Panc1 (cell line): ENCODE data around the gene C15orf39. TPM values are rescaled to one million over a fixed set of nuclear protein-coding genes. Genes with fewer than 3 reads are reported as not detected.

Experiments
- ATAC-seq: fragments of 200-7000 bp; cut with Tn5 transposase; 2 replicates; pipeline ENCODE4 v1.9.1; 2020; ENCODE audit warnings: mild to moderate bottlenecking, moderate library complexity
- BruUV-seq: library from RNA; stranded (reverse); fragments of 400-500 nt; replicated peaks from 2 replicates; lab custom pipeline; 2021; lab: Mats Ljungman, UMichigan
- CTCF ChIA-PET: fragments of 300-600 bp; sonication (Branson Sonifier 250); formaldehyde crosslinking; loops from one replicate; lab custom pipeline; 2022; ENCODE audit warnings: antibody characterized with exemption; lab: Charles Lee
- POLR2A ChIA-PET: fragments of 300-600 bp; sonication (Branson Sonifier 250); formaldehyde crosslinking; loops from one replicate; lab custom pipeline; 2022; ENCODE audit warnings: antibody characterized with exemption; lab: Charles Lee
- DNase-seq: peaks from one replicate; pipeline ENCODE4 v3.0.0-alpha.2; 2010; ENCODE audit warnings: low read depth, low spot score
- H3K27ac ChIP-seq: 2 replicates; pipeline ENCODE4 v1.5.1; 2011; ENCODE audit warnings: mild to moderate bottlenecking, low read length, inconsistent platforms
- H3K27me3 ChIP-seq: fragments of 200-500 bp; sonication (Bioruptor generic); 2 replicates; pipeline ENCODE4 v1.6.0; 2014; ENCODE audit warnings: low read length, inconsistent platforms; ENCODE audit not compliant: control insufficient read depth, insufficient read depth
- H3K36me3 ChIP-seq: fragments of 200-500 bp; sonication (Bioruptor generic); 2 replicates; pipeline ENCODE4 v1.5.1; 2014; ENCODE audit warnings: inconsistent platforms, mild to moderate bottlenecking, low read length, moderate library complexity; ENCODE audit not compliant: control insufficient read depth, insufficient read depth
- H3K4me1 ChIP-seq: 2 replicates; pipeline ENCODE4 v1.5.1; 2011; ENCODE audit warnings: inconsistent platforms, mild to moderate bottlenecking, low read length, moderate library complexity; ENCODE audit not compliant: control insufficient read depth, insufficient read depth
- H3K4me3 ChIP-seq, 2 experiments: 2 replicates each; pipeline ENCODE4 v1.5.1; 2011 to 2012; ENCODE audit warnings: low read depth in 2 of 2, low read length in 2 of 2, mild to moderate bottlenecking in 2 of 2, inconsistent platforms in 1 of 2, moderate library complexity in 1 of 2
- H3K9me3 ChIP-seq: fragments of 200-500 bp; sonication (Bioruptor generic); 2 replicates; pipeline ENCODE4 v1.5.1; 2014; ENCODE audit warnings: low read depth, mild to moderate bottlenecking, inconsistent platforms, low read length, moderate library complexity; ENCODE audit not compliant: control insufficient read depth, insufficient read depth
- CTCF ChIP-seq: fragments of 450-650 bp; IDR thresholded peaks from 2 replicates; pipeline ENCODE4 v1.5.1; 2017; ENCODE audit warnings: mild to moderate bottlenecking
- POLR2AphosphoS5 ChIP-seq: IDR thresholded peaks from 2 replicates; pipeline ENCODE4 v1.6.1; 2012; ENCODE audit warnings: mild to moderate bottlenecking, low read depth, low read length, moderate library complexity
- REST ChIP-seq, 2 experiments: IDR thresholded peaks; 2 replicates each; pipeline ENCODE4 v1.6.1; 2011 to 2012; ENCODE audit warnings: low read depth in 2 of 2, control low read depth in 1 of 2, low read length in 1 of 2, mild to moderate bottlenecking in 1 of 2, moderate library complexity in 1 of 2; ENCODE audit not compliant: insufficient read depth in 1 of 2
- SIN3A ChIP-seq: IDR thresholded peaks from 2 replicates; pipeline ENCODE4 v1.6.1; 2012; ENCODE audit warnings: low read depth, mild to moderate bottlenecking, low read length, moderate library complexity, borderline replicate concordance; ENCODE audit not compliant: insufficient read depth
- TCF7L2 ChIP-seq: IDR thresholded peaks from 2 replicates; pipeline ENCODE4 v1.6.1; 2011; ENCODE audit warnings: mild to moderate bottlenecking, low read depth, low read length, inconsistent platforms
- in situ Hi-C: cut with HindIII; loops from 2 replicates; pipeline ENCODE4 v1.10.0; 2016; ENCODE audit warnings: low sequenced_read_pairs, low pct_unique_long_range_greater_than_20kb
- intact Hi-C: fragments of 100-400 bp; cut with micrococcal nuclease; formaldehyde crosslinking; loops from one replicate; pipeline ENCODE4 v1.10.0; 2022; ENCODE audit not compliant: unreplicated experiment
- total RNA-seq: library from RNA; stranded (reverse); gene quantifications from one replicate; pipeline ENCODE4 v1.2.1, GENCODE V29; 2021; ENCODE audit not compliant: unreplicated experiment

C15orf39 gene
- total RNA-seq, 1 experiment from 2014 or later = 17.6 TPM

- DNase-seq = no peak
- Histone ChIP-seq H3K4me3 (no peak overlapping the region), H3K9me3 (no peaks in the 10 kb centered on the region), H3K4me1 (no peaks in the 10 kb centered on the region), H3K27ac (no peak overlapping the region), H3K27me3 (no peaks in the 10 kb centered on the region), H3K36me3 (no peaks in the 10 kb centered on the region)
- no peak for ATAC-seq
- in situ Hi-C loops = no loop called here
- BruUV-seq = no TSS peak
- intact Hi-C loops = no loop called here
- ChIA-PET POLR2A (interaction anchor here (0.5 to 0.7 kb wide), 2 partner anchors 126 to 277 kb away, joined by 3 read pairs; no protein-coding TSS in a partner anchor), CTCF (no interaction called here)
- TF ChIP-seq TCF7L2 (no peak), POLR2AphosphoS5 (no peak), SIN3A (no peak), REST (IDR thresholded peaks at IDR 0.05; ENCODE audit: insufficient read depth in 1 of 2, low read depth in 2 of 2, low read length in 1 of 2) (no peak), CTCF (no peak)
Observed at GRCh38 chr15:75233504-75234190, 32.0 kb downstream of the C15orf39 start.

- no peak for TF ChIP-seq SIN3A
- no peak for TF ChIP-seq POLR2AphosphoS5
- no peak for TF ChIP-seq TCF7L2
- TF ChIP-seq CTCF = no peak
- TF ChIP-seq REST (IDR thresholded peaks at IDR 0.05; ENCODE audit: insufficient read depth in 1 of 2, low read depth in 2 of 2, low read length in 1 of 2) = no peak
- Histone ChIP-seq H3K36me3 (no peaks in the 10 kb centered on the region), H3K9me3 (no peaks in the 10 kb centered on the region), H3K4me3 (no peak overlapping the region), H3K27me3 (no peaks in the 10 kb centered on the region), H3K4me1 (no peaks in the 10 kb centered on the region), H3K27ac (no peak overlapping the region)
- CTCF ChIA-PET = no interaction called here
- POLR2A ChIA-PET = interaction anchor here (0.5 to 0.7 kb wide), 3 partner anchors 127 to 277 kb away, joined by 3 to 4 read pairs (median 3); no protein-coding TSS in a partner anchor
- in situ Hi-C loops = no loop called here
- no TSS peak for BruUV-seq
- intact Hi-C loops = no loop called here
- no peak for DNase-seq
- no peak for ATAC-seq
Observed at GRCh38 chr15:75234191-75234810, 32.6 kb downstream of the C15orf39 start.
